ENCODE data around the gene NCKIPSD.

DNA sequence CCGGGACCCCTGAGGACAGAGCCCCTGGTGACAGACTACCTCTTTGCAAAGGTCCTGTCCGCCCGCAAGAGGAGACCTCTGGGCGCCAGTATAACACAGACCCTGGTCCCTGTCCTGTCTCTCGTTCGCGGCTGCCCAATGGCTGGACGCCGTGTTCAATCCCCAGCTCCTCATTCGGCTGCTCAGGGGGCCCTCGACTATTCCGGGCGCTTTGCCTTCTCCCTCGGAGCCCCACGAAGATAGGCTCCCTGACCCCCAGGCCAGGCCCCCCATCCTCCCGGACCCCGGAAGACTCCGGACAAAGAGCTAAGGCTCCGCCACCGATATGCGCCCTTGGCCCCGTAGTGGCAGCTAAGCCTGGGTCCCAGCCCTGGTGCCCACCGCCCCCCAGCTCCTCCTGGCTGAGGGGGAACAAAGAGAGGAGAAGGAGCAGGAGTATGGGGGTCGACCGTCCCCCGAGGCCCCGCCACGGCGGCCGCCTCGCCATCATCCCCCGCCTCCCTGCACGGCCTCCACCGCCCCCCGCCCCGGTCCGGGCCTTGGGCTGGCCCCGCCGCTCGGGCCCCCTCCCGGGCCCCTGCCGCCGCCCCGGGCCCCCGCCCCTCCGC lies 23.5 kb downstream of the NCKIPSD start:
- TF ChIP-seq, protein P1, sequence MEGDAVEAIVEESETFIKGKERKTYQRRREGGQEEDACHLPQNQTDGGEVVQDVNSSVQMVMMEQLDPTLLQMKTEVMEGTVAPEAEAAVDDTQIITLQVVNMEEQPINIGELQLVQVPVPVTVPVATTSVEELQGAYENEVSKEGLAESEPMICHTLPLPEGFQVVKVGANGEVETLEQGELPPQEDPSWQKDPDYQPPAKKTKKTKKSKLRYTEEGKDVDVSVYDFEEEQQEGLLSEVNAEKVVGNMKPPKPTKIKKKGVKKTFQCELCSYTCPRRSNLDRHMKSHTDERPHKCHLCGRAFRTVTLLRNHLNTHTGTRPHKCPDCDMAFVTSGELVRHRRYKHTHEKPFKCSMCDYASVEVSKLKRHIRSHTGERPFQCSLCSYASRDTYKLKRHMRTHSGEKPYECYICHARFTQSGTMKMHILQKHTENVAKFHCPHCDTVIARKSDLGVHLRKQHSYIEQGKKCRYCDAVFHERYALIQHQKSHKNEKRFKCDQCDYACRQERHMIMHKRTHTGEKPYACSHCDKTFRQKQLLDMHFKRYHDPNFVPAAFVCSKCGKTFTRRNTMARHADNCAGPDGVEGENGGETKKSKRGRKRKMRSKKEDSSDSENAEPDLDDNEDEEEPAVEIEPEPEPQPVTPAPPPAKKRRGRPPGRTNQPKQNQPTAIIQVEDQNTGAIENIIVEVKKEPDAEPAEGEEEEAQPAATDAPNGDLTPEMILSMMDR (IDR thresholded peaks at IDR 0.05): no peak
- TF ChIP-seq POLR2A (IDR thresholded peaks at IDR 0.05) (no peak), EP300 (IDR thresholded peaks at IDR 0.05) (no peak)

Measured in tibial nerve (tissue), 4 donors.